DND-41 (cell line): ENCODE data around the gene TMEM61.

Experiments
- EZH2 ChIP-seq: IDR thresholded peaks from 3 replicates; pipeline ENCODE4 v1.6.1; 2012; ENCODE audit warnings: borderline replicate concordance, low read depth, mild to moderate bottlenecking, moderate library complexity, low read length, inconsistent platforms; ENCODE audit not compliant: severe bottlenecking
- TF ChIP-seq, protein P1 (sequence below): IDR thresholded peaks from 2 replicates; pipeline ENCODE4 v1.5.1; 2012; ENCODE audit warnings: borderline replicate concordance, low read length, moderate library complexity, mild to moderate bottlenecking; ENCODE audit not compliant: poor library complexity, severe bottlenecking; ENCODE audit errors: extremely low read depth

DNA sequence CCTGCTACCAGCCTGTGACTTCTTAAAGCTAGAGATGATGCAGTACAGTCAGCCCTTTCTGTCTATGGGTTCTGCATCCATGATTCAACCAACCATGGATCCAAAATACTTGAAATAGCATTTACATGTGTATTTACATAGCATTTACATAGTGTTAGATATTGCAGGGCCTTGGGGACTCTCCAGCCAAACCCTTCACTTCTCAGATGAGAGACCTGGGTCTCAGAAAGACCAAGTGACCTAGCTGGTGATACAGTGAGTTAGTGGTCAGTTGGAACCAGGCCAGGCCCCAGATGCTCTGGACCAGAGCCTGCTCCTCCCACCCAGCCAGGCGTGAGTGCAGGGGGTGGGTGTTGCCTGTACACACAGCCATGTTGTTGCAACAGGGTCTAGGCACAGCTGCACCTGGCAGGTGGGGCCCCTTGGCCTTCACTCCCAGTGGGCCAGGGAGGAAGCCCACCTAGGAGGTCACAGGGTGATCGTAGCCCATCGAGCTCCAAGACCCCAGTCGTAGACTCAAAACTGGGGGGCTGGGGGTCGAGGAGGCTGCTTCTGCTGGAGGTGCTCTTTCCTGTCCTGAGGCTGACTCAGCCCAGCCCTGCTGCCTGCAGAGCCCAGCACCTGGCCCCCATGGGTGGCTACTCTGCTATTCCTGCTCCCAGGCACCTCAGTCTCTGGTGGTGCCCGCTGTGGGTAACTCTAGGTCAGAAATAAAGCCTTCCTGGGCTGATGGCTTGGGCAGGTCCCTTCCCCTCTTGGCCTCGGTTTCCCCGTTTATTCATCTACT is 7.7 kb downstream of the TMEM61 start:
- TF ChIP-seq, protein P1, sequence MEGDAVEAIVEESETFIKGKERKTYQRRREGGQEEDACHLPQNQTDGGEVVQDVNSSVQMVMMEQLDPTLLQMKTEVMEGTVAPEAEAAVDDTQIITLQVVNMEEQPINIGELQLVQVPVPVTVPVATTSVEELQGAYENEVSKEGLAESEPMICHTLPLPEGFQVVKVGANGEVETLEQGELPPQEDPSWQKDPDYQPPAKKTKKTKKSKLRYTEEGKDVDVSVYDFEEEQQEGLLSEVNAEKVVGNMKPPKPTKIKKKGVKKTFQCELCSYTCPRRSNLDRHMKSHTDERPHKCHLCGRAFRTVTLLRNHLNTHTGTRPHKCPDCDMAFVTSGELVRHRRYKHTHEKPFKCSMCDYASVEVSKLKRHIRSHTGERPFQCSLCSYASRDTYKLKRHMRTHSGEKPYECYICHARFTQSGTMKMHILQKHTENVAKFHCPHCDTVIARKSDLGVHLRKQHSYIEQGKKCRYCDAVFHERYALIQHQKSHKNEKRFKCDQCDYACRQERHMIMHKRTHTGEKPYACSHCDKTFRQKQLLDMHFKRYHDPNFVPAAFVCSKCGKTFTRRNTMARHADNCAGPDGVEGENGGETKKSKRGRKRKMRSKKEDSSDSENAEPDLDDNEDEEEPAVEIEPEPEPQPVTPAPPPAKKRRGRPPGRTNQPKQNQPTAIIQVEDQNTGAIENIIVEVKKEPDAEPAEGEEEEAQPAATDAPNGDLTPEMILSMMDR: no peak
- no peak for TF ChIP-seq EZH2
